Stimulated activated naive CD4-positive, alpha-beta T cell treated with Interleukin-2 at 50 U/mL for 16 hours (primary cell): Measurements from ENCODE around the gene KCNAB3.

Experiments used
- DNase-seq: peaks from one replicate; lab custom pipeline; 2025; lab: John Stamatoyannopoulos, UW

The KCNAB3 gene

DNA sequence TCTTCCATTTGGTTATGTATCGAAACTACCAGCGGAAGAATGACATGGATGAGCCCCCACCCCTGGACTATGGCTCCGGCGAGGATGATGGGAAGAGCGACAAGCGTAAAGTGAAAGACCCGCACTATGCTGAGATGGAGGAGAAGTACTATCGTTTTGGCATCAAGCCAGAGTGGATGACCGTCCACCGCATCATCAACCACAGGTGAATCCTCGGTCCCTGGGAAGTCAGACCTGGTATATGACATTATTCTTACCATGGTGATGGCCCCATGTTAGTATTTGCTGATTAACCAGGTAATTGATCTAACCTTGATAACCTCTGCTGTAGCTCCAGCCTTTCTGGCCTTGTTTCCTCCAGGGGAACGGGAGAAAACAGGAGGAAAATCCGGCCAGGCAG lies 32.6 kb downstream of the KCNAB3 start:
- no peak for DNase-seq

GRCh38 chr17:7894866-7895265 lies 34.8 kb downstream of the KCNAB3 start:
- no peak for DNase-seq

- no peak for DNase-seq
Observed at GRCh38 chr17:7894226-7894625, 35.4 kb downstream of the KCNAB3 start.

DNA sequence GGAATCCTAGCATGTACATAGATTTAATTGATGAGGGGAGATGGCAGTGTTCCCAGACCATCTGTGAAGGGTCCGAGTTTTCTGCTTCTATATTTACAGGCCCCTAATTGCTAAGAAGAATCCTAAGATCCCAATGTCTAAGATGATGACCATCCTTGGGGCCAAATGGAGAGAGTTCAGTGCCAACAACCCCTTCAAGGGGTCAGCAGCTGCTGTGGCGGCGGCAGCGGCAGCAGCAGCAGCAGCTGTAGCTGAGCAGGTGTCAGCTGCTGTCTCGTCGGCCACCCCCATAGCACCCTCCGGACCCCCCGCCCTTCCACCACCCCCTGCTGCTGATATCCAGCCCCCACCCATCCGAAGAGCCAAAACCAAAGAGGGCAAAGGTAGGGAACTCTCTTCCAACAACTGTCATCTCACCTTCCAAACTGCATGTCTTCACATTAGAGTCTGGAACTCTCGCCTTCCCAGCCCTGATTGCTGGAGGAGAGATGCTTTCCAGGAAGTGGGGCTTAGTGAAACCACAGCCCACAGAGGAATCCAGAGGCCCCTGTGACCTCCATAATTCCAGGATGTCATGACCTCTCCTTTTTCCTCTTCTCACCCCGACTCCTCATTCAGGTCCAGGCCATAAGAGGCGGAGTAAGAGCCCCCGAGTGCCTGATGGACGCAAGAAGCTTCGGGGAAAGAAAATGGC lies 36.3 kb downstream of the KCNAB3 start:
- DNase-seq, result no peak

GRCh38 chr17:7889166-7889955 lies 40.3 kb downstream of the KCNAB3 start:
- peak; percentile 24 for DNase-seq

DNA sequence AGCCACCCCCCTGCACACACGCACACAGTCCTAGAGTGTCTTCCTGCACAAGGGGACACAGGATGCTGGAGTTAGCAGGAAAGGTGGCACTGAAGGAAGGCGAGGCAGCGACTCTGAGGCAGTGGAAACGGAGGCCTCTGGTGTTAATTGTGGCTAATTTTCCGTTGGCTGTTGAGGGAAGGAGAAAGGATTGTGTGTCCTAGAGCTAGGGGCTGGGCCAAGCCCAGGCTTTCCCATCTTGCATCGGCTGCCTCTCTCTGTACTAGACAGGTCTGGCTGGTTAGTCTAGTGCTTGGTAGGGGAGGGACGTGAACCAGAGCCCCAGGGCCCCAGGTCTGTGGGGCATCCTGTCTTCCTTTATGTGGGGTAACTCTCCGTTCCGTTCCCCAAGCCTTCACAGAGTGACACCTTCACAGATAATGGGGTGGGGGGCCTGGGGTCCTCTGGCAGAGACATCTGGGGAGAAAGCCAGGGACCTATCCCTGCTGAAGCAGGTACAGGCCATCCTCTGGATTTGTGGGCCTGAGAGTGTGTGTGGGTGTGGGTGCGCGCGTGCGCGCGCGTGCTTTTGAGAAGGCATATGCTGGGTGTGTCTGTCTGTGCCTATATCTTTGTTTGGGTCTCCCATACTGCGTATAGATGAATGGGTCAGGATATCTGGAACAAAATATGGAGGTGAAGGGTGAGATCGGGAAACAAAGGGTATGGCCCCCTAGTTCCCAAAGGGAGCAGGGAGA lies 41.3 kb downstream of the KCNAB3 start, which contains the start of gene CHD3:
Gene CHD3, plus strand, starts transcription at position 606 of the 737 bp plus-strand sequence. CDS start 212 bp downstream, outside the sequence.
- peak; percentile 44 for DNase-seq

GRCh38 chr17:7887482-7888183 lies 42.0 kb downstream of the KCNAB3 start:
- DNase-seq, result peak; percentile 90

GRCh38 chr17:7887038-7887481 lies 42.6 kb downstream of the KCNAB3 start:
- no peak for DNase-seq

GRCh38 chr17:7886227-7887037 lies 43.2 kb downstream of the KCNAB3 start:
- DNase-seq, result peak; percentile 44

- no peak for DNase-seq
Observed at GRCh38 chr17:7885367-7886226, 44.1 kb downstream of the KCNAB3 start.

- DNase-seq, result peak; percentile 44
Observed at GRCh38 chr17:7884581-7885366, 44.9 kb downstream of the KCNAB3 start.

GRCh38 chr17:7883781-7884386 lies 45.8 kb downstream of the KCNAB3 start:
- DNase-seq, result peak; percentile 21

GRCh38 chr17:7882629-7883028 lies 47.0 kb downstream of the KCNAB3 start:
- no peak for DNase-seq

DNA sequence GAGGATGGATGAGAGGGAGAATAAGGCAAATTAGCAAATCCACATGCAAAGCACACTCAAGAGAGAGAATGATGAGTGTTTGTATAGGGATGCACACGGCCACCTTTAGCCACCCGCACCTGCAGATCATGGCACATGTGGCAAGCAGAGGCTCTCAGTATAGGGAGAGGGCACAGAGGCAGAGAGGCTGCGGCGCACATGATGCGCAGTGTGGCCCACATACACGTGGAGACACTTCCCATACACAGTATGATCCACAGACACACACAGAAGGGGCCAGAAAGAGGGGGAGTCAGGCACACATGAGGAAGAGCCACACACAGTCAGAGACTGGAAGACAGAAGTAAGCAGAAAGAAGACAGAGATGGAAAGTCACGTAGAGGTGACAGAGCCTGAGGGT lies 47.6 kb downstream of the KCNAB3 start:
- DNase-seq, result no peak

- DNase-seq, result no peak
Observed at GRCh38 chr17:7881276-7882054, 48.2 kb downstream of the KCNAB3 start.

DNA sequence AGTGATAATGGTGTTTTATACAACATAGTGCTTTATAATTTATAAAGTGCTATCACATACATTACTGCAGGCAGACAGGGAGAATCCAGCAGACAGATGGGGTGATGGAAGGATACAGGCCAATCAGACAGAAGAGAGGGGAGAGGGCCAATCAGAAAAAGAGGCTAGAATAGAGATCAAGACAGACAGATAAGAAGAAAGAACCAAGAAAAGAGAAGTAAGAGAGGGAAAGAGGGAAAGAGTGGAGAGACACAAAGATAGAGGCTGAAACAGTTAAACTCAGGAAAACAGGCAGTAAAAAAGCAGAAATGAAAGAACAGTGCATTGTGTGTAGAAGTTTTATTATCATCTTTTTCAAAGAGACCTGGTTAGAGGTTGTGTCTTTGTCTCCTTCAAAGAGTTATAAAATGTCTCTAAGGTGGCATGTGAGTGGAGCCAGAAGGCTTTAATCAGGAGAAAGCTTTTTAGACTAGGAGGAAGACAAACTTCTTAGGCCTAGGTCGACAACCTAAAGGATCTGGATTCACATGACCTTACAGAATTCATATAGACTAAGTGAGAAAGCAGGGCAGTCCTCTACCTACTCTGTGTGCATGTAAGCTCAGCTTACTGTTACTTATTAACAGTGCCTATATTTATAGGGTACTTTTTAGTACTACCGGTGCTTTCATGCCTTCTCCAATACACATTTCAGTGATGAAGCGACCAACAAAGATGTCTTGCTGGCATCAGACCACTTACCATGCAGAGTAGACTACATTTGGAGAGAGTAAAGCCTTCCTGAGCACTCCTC lies 49.4 kb downstream of the KCNAB3 start:
- no peak for DNase-seq

DNA sequence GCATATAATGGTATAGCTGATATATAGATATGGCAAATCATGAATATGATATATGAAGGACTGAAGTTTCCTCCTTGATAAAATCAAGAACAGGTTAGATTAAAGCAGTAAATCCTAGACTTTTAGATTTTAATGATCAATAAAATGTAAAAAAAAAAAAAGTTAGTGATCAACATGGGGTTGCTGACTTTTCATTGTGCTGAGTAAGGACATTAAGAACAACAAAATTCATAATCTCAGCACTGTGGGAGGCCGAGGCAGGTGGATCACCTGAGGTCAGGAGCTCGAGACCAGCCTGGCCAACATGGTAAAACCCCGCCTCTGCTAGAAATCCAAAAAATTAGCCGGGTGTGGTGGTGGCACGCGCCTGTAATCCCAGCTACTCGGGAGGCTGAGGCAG lies 51.4 kb downstream of the KCNAB3 start:
- DNase-seq, result no peak
